Mesodermal cell (in vitro differentiated cells): ENCODE results near the gene PSMA5.
A peak's percentile ranks its signal among the peaks of the same experiment; 100 is the strongest.
"Not testable (repeated sequence)": the region's sequence is repeated elsewhere in the genome, so short reads cannot be mapped to it uniquely, and the experiment has no call there.

ENCODE experiments used
- H3K27ac ChIP-seq: 2 replicates; pipeline ENCODE4 v1.7.0; 2013; ENCODE audit warnings: mild to moderate bottlenecking, low read depth, low read length, moderate library complexity; ENCODE audit not compliant: severe bottlenecking
- H3K36me3 ChIP-seq: 2 replicates; pipeline ENCODE4 v1.7.1; 2013; ENCODE audit warnings: mild to moderate bottlenecking, low read length, moderate library complexity; ENCODE audit not compliant: control insufficient read depth, insufficient read depth
- H3K4me1 ChIP-seq: one replicate; pipeline ENCODE4 v1.7.1; 2013; ENCODE audit warnings: mild to moderate bottlenecking, low read length; ENCODE audit not compliant: insufficient read depth, control insufficient read depth, poor library complexity, severe bottlenecking
- H3K4me3 ChIP-seq: 2 replicates; pipeline ENCODE4 v1.7.0; 2013; ENCODE audit warnings: low read length, control low read depth, mild to moderate bottlenecking; ENCODE audit not compliant: insufficient read depth, poor library complexity, severe bottlenecking; ENCODE audit errors: extremely low read depth
- H3K9me3 ChIP-seq: 2 replicates; pipeline ENCODE4 v1.7.1; 2013; ENCODE audit warnings: mild to moderate bottlenecking, low read length, moderate library complexity; ENCODE audit not compliant: control insufficient read depth
- WGBS, 2 experiments: methylation state at CpG; one replicate each; pipeline ENCODE4 v1.1.5; 2013; ENCODE audit warnings: missing lambda C conversion rate in 2 of 2; ENCODE audit not compliant: insufficient coverage in 2 of 2; 5-methylcytosine and 5-hydroxymethylcytosine counted together

The PSMA5 gene

GRCh38 chr1:109466125-109466451, 39.8 kb upstream of the PSMA5 start:
- H3K4me3 ChIP-seq: peak overlapping the region; percentile 46
- WGBS, 2 experiments: 4 to 5% methylated on average over 13 to 23 of the region's 24 CpGs
- no peaks in the 10 kb centered on the region for H3K4me1 ChIP-seq
- H3K9me3 ChIP-seq: no peaks in the 10 kb centered on the region
- H3K27ac ChIP-seq: no peak overlapping the region
- no peaks in the 10 kb centered on the region for H3K36me3 ChIP-seq

GRCh38 chr1:109457819-109458218, 31.6 kb upstream of the PSMA5 start:
- Histone ChIP-seq H3K36me3 (no peaks in the 10 kb centered on the region), H3K9me3 (peaks cover 13% of the 10 kb centered on the region), H3K4me1 (no peaks in the 10 kb centered on the region), H3K4me3 (no peak overlapping the region), H3K27ac (no peak overlapping the region)
- 96 to 100% methylated on average over 2 to 3 of the region's 4 CpGs for WGBS, 2 experiments

GRCh38 chr1:109454497-109455133, 28.4 kb upstream of the PSMA5 start:
- H3K9me3 ChIP-seq: peaks cover 13% of the 10 kb centered on the region
- WGBS, 2 experiments: no CpG with 5 or more reads among the region's 1 CpG
- H3K4me3 ChIP-seq: no peak overlapping the region
- H3K36me3 ChIP-seq: no peaks in the 10 kb centered on the region
- no peak overlapping the region for H3K27ac ChIP-seq
- H3K4me1 ChIP-seq: no peaks in the 10 kb centered on the region

- Histone ChIP-seq H3K4me1 (no peaks in the 10 kb centered on the region), H3K27ac (no peak overlapping the region), H3K36me3 (no peaks in the 10 kb centered on the region), H3K9me3 (peaks cover 9% of the 10 kb centered on the region), H3K4me3 (no peak overlapping the region)
- WGBS, 2 experiments: 86 to 89% methylated on average over 2 to 4 of the region's 4 CpGs
Observed at GRCh38 chr1:109447524-109447923, 21.3 kb upstream of the PSMA5 start.

GRCh38 chr1:109445949-109446695, 19.9 kb upstream of the PSMA5 start:
- not testable (repeated sequence) for H3K27ac ChIP-seq, H3K4me3 ChIP-seq, H3K36me3 ChIP-seq, H3K9me3 ChIP-seq, H3K4me1 ChIP-seq
- 71 to 77% methylated on average over 6 to 9 of the region's 11 CpGs for WGBS, 2 experiments

- no peak overlapping the region for H3K4me3 ChIP-seq
- H3K4me1 ChIP-seq: peaks cover 5% of the 10 kb centered on the region
- no peak overlapping the region for H3K27ac ChIP-seq
- H3K9me3 ChIP-seq: peaks cover 9% of the 10 kb centered on the region
- H3K36me3 ChIP-seq: no peaks in the 10 kb centered on the region
- 100% methylated on average over 1 of the region's 1 CpG; no CpG with 5 or more reads in 1 of the 2 experiments for WGBS, 2 experiments
Observed at GRCh38 chr1:109444346-109444745, 18.1 kb upstream of the PSMA5 start.

- WGBS, 2 experiments: 64 to 71% methylated on average over 1 of the region's 2 CpGs
- Histone ChIP-seq H3K27ac (no peak overlapping the region), H3K36me3 (no peaks in the 10 kb centered on the region), H3K4me1 (peaks cover 12% of the 10 kb centered on the region), H3K4me3 (no peak overlapping the region), H3K9me3 (peaks cover 9% of the 10 kb centered on the region)
Observed at GRCh38 chr1:109443476-109443875, 17.2 kb upstream of the PSMA5 start.

GRCh38 chr1:109441069-109441468, 14.8 kb upstream of the PSMA5 start:
- WGBS, 2 experiments: 64 to 80% methylated on average over 1 of the region's 1 CpG
- Histone ChIP-seq H3K9me3 (peaks cover 9% of the 10 kb centered on the region), H3K36me3 (no peaks in the 10 kb centered on the region), H3K4me3 (no peak overlapping the region), H3K27ac (no peak overlapping the region), H3K4me1 (peaks cover 16% of the 10 kb centered on the region)

GRCh38 chr1:109438798-109439297, 12.6 kb upstream of the PSMA5 start:
- Histone ChIP-seq H3K27ac (peak overlapping the region; percentile 73), H3K36me3 (no peaks in the 10 kb centered on the region), H3K9me3 (peaks cover 18% of the 10 kb centered on the region), H3K4me3 (no peak overlapping the region), H3K4me1 (peaks cover 16% of the 10 kb centered on the region)
- WGBS, 2 experiments: 68 to 78% methylated on average over 2 of the region's 3 CpGs

GRCh38 chr1:109434484-109434883, 8.2 kb upstream of the PSMA5 start:
- WGBS, 2 experiments: 67 to 80% methylated on average over 1 of the region's 1 CpG
- Histone ChIP-seq H3K36me3 (no peaks in the 10 kb centered on the region), H3K27ac (no peak overlapping the region), H3K4me1 (peaks cover 12% of the 10 kb centered on the region), H3K9me3 (peaks cover 11% of the 10 kb centered on the region), H3K4me3 (no peak overlapping the region)

- H3K4me3 ChIP-seq: no peak overlapping the region
- H3K4me1 ChIP-seq: peaks cover 2% of the 10 kb centered on the region
Observed at GRCh38 chr1:109433322-109433721, 7.1 kb upstream of the PSMA5 start.

More at GRCh38 chr1:109433322-109433721, 7.1 kb upstream of the PSMA5 start:
- Histone ChIP-seq H3K27ac (no peak overlapping the region), H3K36me3 (no peaks in the 10 kb centered on the region), H3K9me3 (peaks cover 11% of the 10 kb centered on the region)
- WGBS, 2 experiments: 75 to 94% methylated on average over 1 of the region's 1 CpG
